Natural killer cell treated with Interleukin-12 subunit alpha and Interleukin-12 subunit beta and Interleukin-15 and Interleukin-18, amount 100 ng/mL, for 72 hours (primary cell): Measurements from ENCODE around the gene DUOX2. TPM values are rescaled to one million over a fixed set of nuclear protein-coding genes. Genes with fewer than 3 reads are reported as not detected.

Experiments
- ATAC-seq, 2 donors: fragments of 150-1000 bp; cut with Tn5 transposase in 1 of 2; sonication (Bioruptor Pico), chemical (Tn5 transposase) in 1 of 2; 2 replicates each; pipeline ENCODE4 v1.10.0; 2021
- DNase-seq: peaks from one replicate; pipeline ENCODE4 v3.0.0; 2022; ENCODE audit warnings: low spot score
- H3K27ac Mint-ChIP-seq, 2 donors: 1 replicate in 1 of 2; 2 replicates in 1 of 2; pipeline ENCODE4 v1.8.0; 2022; ENCODE audit warnings: mixed read lengths in 2 of 2, mild to moderate bottlenecking in 1 of 2, moderate library complexity in 1 of 2
- H3K27me3 Mint-ChIP-seq, 2 donors: 1 replicate in 1 of 2; 2 replicates in 1 of 2; pipeline ENCODE4 v1.8.0; 2022; ENCODE audit warnings: mixed read lengths in 2 of 2
- H3K36me3 Mint-ChIP-seq: one replicate; pipeline ENCODE4 v1.8.0; 2022; ENCODE audit warnings: mixed read lengths
- H3K4me1 Mint-ChIP-seq, 2 donors: 1 replicate in 1 of 2; 2 replicates in 1 of 2; pipeline ENCODE4 v1.8.0; 2022; ENCODE audit warnings: low read depth in 2 of 2, mixed read lengths in 2 of 2, mild to moderate bottlenecking in 1 of 2
- H3K4me3 Mint-ChIP-seq: one replicate; pipeline ENCODE4 v1.8.0; 2022; ENCODE audit warnings: mixed read lengths
- H3K9me3 Mint-ChIP-seq: 2 replicates; pipeline ENCODE4 v1.8.0; 2022; ENCODE audit warnings: mixed read lengths
- total RNA-seq, 2 donors: library from RNA; stranded (reverse); gene quantifications; one replicate each; pipeline ENCODE4 v1.2.3, GENCODE V29; 2022

Gene DUOX2
- total RNA-seq, 2 donors from 2014 or later = 0.19 to 7.1 TPM

- Mint-ChIP-seq H3K36me3 (no peaks in the 10 kb centered on the region), H3K4me3 (no peak overlapping the region), H3K27me3 (peaks cover 34 to 45% of the 10 kb centered on the region in 2 donors), H3K27ac (no peak overlapping the region), H3K4me1 (peaks cover 0 to 6% of the 10 kb centered on the region in 2 donors), H3K9me3 (no peaks in the 10 kb centered on the region)
- ATAC-seq (no peak), DNase-seq (no peak)
Measured at GRCh38 chr15:45134046-45134445, 20.1 kb upstream of the DUOX2 start.

GRCh38 chr15:45133561-45133920 is 19.6 kb upstream of the DUOX2 start:
- DNase-seq (no peak), ATAC-seq (no peak)
- H3K36me3 Mint-ChIP-seq = no peaks in the 10 kb centered on the region
- H3K9me3 Mint-ChIP-seq = no peaks in the 10 kb centered on the region
- no peak overlapping the region for H3K4me3 Mint-ChIP-seq
- H3K4me1 Mint-ChIP-seq = peaks cover 0 to 6% of the 10 kb centered on the region in 2 donors
- H3K27me3 Mint-ChIP-seq = peaks cover 36 to 48% of the 10 kb centered on the region in 2 donors
- no peak overlapping the region for H3K27ac Mint-ChIP-seq

GRCh38 chr15:45132844-45133560 is 19.0 kb upstream of the DUOX2 start:
- peaks cover 41 to 53% of the 10 kb centered on the region in 2 donors for H3K27me3 Mint-ChIP-seq
- H3K4me1 Mint-ChIP-seq = peaks cover 0 to 8% of the 10 kb centered on the region in 2 donors
- H3K27ac Mint-ChIP-seq = no peak overlapping the region
- no peak for DNase-seq
- ATAC-seq = no peak
- no peaks in the 10 kb centered on the region for H3K9me3 Mint-ChIP-seq
- no peak overlapping the region for H3K4me3 Mint-ChIP-seq
- H3K36me3 Mint-ChIP-seq = no peaks in the 10 kb centered on the region

- H3K4me3 Mint-ChIP-seq = no peak overlapping the region
- H3K27me3 Mint-ChIP-seq = peaks cover 43 to 60% of the 10 kb centered on the region in 2 donors
- no peaks in the 10 kb centered on the region for H3K36me3 Mint-ChIP-seq
Measured at GRCh38 chr15:45131510-45131909, 17.5 kb upstream of the DUOX2 start.

GRCh38 chr15:45130291-45131000 is 16.5 kb upstream of the DUOX2 start:
- H3K27ac Mint-ChIP-seq = no peak overlapping the region
- DNase-seq (no peak), ATAC-seq (no peak)
- H3K4me1 Mint-ChIP-seq = peaks cover 0 to 8% of the 10 kb centered on the region in 2 donors
- no peaks in the 10 kb centered on the region for H3K9me3 Mint-ChIP-seq
- no peak overlapping the region for H3K4me3 Mint-ChIP-seq
- peaks cover 48 to 66% of the 10 kb centered on the region in 2 donors for H3K27me3 Mint-ChIP-seq
- no peaks in the 10 kb centered on the region for H3K36me3 Mint-ChIP-seq

More at GRCh38 chr15:45131510-45131909, 17.5 kb upstream of the DUOX2 start:
- ATAC-seq (no peak), DNase-seq (no peak)
- Mint-ChIP-seq H3K27ac (no peak overlapping the region), H3K4me1 (peaks cover 0 to 8% of the 10 kb centered on the region in 2 donors), H3K9me3 (no peaks in the 10 kb centered on the region)

GRCh38 chr15:45129651-45130129 is 15.7 kb upstream of the DUOX2 start, which contains the start of the genes DUOX1 and DUOXA1:
TSS of gene DUOX1 (plus strand) at chr15:45129994. CDS start at chr15:45131967, 1,973 bp downstream.
TSS of gene DUOXA1 (minus strand) at chr15:45129879. CDS start at chr15:45123014, 6,865 bp downstream.
- no peak for DNase-seq
- Mint-ChIP-seq H3K4me1 (peaks cover 0 to 6% of the 10 kb centered on the region in 2 donors), H3K4me3 (no peak within 1 kb of the TSS), H3K36me3 (no peaks in the 10 kb centered on the region), H3K27me3 (peaks cover 52 to 71% of the 10 kb centered on the region in 2 donors), H3K9me3 (no peaks in the 10 kb centered on the region), H3K27ac (no peak within 1 kb of the TSS)
- peak in 1 of 2 donors; percentile 55 for ATAC-seq

- Mint-ChIP-seq H3K27ac (no peak overlapping the region), H3K36me3 (no peaks in the 10 kb centered on the region), H3K4me3 (no peak overlapping the region), H3K9me3 (no peaks in the 10 kb centered on the region), H3K27me3 (peaks cover 46 to 65% of the 10 kb centered on the region in 2 donors), H3K4me1 (peaks cover 0 to 5% of the 10 kb centered on the region in 2 donors)
- DNase-seq (no peak), ATAC-seq (no peak)
Measured at GRCh38 chr15:45128971-45129639, 15.1 kb upstream of the DUOX2 start.

- H3K27ac Mint-ChIP-seq = no peak overlapping the region
- no peak for DNase-seq
Measured at GRCh38 chr15:45126535-45127158, 12.7 kb upstream of the DUOX2 start.

GRCh38 chr15:45123397-45123796 is 9.4 kb upstream of the DUOX2 start:
- Mint-ChIP-seq H3K4me1 (peaks cover under 1 to 2% of the 10 kb centered on the region in 2 donors), H3K9me3 (no peaks in the 10 kb centered on the region), H3K4me3 (no peak overlapping the region), H3K36me3 (no peaks in the 10 kb centered on the region), H3K27me3 (peaks cover 41 to 44% of the 10 kb centered on the region in 2 donors), H3K27ac (no peak overlapping the region)
- no peak for DNase-seq
- ATAC-seq = no peak

More at GRCh38 chr15:45126535-45127158, 12.7 kb upstream of the DUOX2 start:
- no peak for ATAC-seq
- H3K9me3 Mint-ChIP-seq = no peaks in the 10 kb centered on the region
- peaks cover 0 to 5% of the 10 kb centered on the region in 2 donors for H3K4me1 Mint-ChIP-seq
- peaks cover 40 to 44% of the 10 kb centered on the region in 2 donors for H3K27me3 Mint-ChIP-seq
- no peak overlapping the region for H3K4me3 Mint-ChIP-seq
- no peaks in the 10 kb centered on the region for H3K36me3 Mint-ChIP-seq

- Mint-ChIP-seq H3K4me3 (no peak overlapping the region), H3K27me3 (peaks cover 41 to 44% of the 10 kb centered on the region in 2 donors), H3K36me3 (no peaks in the 10 kb centered on the region), H3K9me3 (no peaks in the 10 kb centered on the region), H3K27ac (no peak overlapping the region), H3K4me1 (peaks cover 7 to 8% of the 10 kb centered on the region in 2 donors)
- no peak for ATAC-seq
- no peak for DNase-seq
Measured at GRCh38 chr15:45122719-45123118, 8.7 kb upstream of the DUOX2 start.

- ATAC-seq (no peak), DNase-seq (no peak)
- Mint-ChIP-seq H3K36me3 (no peaks in the 10 kb centered on the region), H3K27ac (no peak overlapping the region), H3K4me1 (peaks cover 13 to 15% of the 10 kb centered on the region in 2 donors), H3K9me3 (no peaks in the 10 kb centered on the region), H3K27me3 (peaks cover 45 to 47% of the 10 kb centered on the region in 2 donors), H3K4me3 (no peak overlapping the region)
Measured at GRCh38 chr15:45121706-45122417, 7.9 kb upstream of the DUOX2 start.

- H3K4me3 Mint-ChIP-seq = no peak overlapping the region
- peaks cover 15 to 16% of the 10 kb centered on the region in 2 donors for H3K4me1 Mint-ChIP-seq
- H3K27ac Mint-ChIP-seq = no peak overlapping the region
- peaks cover 40 to 44% of the 10 kb centered on the region in 2 donors for H3K27me3 Mint-ChIP-seq
- DNase-seq (no peak), ATAC-seq (no peak)
- no peaks in the 10 kb centered on the region for H3K36me3 Mint-ChIP-seq
- no peaks in the 10 kb centered on the region for H3K9me3 Mint-ChIP-seq
Measured at GRCh38 chr15:45121020-45121419, 7.0 kb upstream of the DUOX2 start.
